NCI-H82 (cell line): Measurements from ENCODE around the gene IL1RAPL1.
A peak's percentile ranks its signal among the peaks of the same experiment; 100 is the strongest.

Experiments
- DNase-seq: peaks from one replicate; lab custom pipeline; 2025; lab: John Stamatoyannopoulos, UW

Gene IL1RAPL1

DNA sequence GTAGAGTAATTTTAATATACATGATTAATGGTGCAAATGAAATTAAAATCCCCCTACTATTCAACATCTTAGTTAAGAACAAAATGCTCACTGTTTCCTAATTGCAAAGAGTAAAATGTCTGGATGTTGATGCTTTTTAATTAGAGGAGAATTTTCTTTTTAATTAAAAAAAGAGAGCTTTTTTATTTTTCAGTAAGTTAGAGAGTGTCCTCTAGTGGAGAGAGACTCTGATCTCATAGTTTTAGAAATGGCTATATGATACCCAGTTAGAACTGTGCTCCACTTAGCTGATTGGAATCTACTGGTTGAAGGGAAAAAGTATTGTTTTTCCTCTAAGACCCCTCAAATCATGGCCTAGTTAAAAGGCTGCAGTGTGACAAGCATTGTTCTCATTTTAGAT lies 1316.1 kb downstream of the IL1RAPL1 start:
- no peak for DNase-seq

DNA sequence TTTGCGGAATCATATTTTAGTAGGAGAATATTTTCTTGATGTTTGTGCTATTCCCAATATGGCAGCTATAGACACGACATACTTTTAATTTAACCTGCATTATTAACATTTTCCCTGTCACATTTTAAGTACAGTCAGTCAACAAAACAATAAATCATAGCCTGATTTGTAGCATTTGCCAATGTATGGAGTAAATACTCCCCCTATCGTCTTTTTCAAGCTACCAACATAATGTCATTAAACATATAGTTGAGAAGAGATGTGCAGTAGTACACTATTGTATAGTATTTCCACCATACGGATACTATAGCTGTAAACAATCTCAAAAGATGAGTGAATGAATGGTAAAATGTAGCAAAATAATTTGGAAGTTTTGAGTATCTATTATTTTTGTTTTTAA lies 1324.4 kb downstream of the IL1RAPL1 start:
- DNase-seq: peak; percentile 0

DNA sequence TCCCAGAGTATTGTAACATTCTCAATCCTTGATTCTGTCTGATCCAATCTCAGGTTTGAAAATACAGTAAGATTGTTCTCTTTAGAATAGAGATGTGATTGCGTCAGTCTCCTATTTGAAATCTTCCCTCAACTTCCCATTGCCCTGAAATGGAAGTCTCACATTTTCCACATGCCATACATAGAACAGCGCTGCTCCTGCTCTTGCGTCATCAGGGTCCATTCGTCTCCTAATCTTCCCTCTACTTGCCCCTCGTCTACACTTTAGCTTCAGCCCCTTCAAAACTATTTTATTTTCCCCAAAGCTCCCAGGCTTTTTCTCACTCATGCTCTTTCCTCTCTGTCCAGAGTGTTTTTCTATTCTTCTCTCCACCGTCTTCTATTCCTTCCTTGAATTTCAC lies 1326.4 kb downstream of the IL1RAPL1 start:
- DNase-seq: no peak

DNA sequence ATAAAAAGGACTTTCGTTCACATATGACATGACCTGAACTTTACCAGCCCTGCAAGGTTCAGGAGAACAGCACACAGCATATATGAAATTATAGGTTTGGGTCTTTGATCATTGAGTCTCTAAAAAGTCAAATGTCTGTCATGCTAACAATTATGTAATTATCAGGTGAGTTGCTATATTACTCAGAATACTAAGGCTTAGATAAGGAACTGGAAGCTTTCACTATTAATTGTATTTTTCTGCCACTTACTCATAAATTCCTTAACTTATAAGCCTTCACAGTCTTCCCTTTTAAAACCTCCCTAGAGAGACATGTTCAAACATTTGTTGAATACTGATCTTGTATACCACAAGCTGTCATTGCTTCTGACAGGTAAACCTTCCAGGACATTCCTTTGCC lies 1335.4 kb downstream of the IL1RAPL1 start:
- DNase-seq: no peak

DNA sequence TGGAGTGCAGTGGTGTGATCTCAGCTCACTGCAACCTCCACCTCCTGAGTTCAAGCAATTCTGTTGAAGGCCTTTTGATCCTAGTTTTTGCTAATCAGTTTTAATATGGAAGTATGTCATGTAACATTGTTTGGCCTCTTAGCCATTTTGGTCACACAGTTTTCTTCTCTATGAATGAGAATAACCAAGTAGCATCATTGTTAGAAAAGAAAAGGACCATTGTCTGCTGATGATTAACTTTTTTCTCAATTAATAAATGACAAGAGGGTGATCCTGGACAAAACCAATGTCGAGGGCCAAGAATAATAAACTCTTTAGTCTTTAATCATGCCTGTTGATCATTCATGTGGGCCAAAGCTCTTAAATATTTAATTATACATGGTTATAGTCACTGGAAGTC lies 1338.8 kb downstream of the IL1RAPL1 start:
- DNase-seq: no peak

DNA sequence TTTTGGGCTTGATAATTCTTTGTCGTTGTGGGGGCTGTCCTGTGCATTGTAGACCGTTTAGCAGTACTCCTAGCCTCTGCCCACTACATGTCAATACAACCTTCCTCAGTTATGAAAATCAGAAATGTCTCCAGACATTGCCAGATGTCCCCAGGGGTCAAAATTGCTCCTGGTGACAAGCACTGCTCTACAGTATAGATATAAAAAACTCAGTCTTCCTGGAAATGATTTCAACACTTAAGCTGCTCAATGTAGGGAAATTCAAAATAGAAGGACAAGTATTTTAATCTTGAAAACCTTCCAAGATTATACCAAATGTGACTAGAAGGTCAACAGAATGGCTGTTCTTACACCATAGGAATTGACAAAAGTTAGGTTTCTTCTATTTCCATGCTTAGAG lies 1339.4 kb downstream of the IL1RAPL1 start:
- no peak for DNase-seq

DNA sequence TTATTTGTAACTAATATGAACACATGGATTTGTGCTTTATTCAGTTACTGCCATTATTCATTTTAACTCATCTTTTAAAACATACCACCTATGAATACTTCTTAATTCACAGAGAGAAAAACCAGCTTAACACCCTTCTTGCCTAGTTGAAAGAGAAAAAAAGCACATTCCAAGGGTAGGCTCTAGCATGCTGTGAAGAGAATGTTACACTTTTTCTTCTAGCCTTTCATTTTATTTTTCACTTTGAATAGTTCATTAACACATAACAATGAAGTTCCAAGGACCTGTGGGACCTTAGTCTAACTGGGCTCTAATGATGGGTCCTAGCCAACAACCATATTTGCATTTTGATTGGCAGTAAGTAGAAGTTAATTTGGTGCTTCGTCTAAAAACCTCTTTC lies 1348.2 kb downstream of the IL1RAPL1 start:
- no peak for DNase-seq

DNA sequence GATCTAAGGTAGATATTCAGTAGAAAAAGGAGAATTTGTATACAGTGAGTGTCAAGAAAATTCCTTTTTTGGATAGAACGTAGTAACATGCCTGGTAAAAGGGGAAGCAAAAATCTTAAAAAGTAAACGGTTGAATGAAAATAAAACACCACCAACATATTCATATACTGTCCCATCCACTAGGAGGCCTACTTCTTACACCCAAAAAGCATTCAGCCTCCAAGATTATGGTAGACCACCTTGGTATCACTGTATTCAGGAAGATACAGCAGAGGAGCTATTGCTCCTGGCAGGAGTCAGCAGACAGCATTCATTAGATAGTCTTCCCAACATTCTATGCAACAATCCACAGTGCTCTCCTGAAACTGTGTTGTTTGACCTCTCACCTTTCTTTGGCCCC lies 1353.5 kb downstream of the IL1RAPL1 start:
- no peak for DNase-seq

DNA sequence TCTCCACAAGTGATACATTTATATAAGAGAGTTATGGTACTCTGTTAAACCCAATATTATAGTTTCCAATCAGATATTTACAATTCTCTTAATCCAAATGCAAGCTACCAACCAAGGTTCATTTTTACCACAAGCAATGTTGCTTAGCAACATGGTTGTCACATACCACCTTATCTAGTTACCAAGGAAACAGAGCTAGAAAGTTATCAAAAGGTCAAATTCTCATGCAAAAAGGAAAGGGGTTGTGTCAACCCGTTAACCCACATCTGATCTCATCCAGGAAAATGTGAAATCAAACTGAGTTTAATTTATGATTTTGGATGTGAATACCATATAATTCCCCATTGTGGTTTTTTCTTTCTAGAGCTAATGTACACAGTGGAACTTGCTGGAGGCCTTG lies 1354.0 kb downstream of the IL1RAPL1 start:
- no peak for DNase-seq

DNA sequence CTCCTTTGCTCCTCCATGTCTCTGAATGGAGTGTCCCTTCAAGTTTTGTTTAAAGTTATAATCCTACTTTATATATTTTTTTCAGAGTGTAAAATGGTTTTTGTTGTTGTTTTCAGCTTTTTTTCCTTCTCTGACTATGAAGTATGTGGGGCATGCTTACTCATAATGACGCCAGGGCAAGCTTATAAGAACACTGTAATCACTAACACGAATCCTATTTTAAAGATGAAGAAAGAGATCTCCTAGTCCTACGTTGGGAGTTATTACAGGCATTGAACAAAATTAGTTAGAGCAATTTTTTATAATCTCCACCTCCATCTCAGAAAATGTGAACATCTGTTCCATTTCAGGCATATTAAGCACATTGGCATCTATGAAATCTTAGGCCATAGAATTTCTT lies 1360.0 kb downstream of the IL1RAPL1 start:
- no peak for DNase-seq

DNA sequence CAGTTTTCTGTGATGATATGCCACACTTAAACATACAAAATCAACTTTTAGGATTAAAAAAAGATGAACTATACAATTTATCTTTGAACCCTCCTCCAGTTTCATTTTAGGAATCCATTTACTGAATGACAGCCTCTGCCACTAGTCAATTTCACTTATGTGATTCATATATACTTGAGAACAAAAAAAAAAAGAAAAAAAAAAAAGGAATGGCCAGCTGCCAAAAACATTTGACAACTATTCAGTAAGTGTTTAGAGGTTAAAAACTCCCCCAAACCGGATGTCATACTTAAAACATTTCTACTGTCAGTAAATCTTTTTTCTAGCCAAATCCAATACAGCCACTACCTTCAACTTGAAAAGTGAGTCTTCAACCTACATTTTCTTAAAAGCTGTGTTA lies 1361.4 kb downstream of the IL1RAPL1 start:
- no peak for DNase-seq

DNA sequence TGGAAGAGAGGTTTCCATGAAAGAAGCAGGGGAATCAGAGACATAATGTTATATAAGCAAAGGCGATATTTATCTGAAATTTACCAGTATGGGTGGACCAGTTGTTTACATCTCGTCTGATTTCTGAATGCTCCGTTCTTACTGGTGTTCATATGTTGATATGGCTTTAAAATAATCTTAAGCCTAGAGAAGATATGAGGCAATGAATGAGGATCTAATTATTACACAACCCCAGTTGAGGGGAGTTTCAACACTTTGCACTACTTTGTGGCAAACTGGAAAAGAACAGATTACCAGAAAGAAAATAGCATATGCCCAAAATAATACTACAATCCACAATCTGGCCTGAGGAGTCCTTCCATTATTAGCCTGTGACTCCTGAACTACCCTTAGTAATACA lies 1364.8 kb downstream of the IL1RAPL1 start:
- no peak for DNase-seq

DNA sequence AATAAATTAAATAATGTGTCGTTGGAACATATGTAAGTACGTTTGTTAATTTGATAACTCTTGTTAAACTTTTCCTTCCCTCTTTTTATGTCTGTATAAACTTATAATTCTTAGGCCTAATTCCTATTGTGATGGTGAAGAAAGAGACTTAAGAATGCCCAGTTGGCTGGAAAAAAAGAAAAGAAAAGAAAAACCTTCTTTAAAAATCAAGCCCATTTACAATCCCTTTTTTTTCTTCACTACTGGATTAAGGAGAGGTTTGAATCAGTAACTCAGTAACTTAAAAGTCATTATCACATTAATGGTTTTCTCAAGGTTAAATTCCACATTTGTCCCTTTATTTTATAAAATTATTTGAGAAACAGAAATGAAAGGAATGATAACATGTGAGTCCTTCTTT lies 1374.8 kb downstream of the IL1RAPL1 start:
- DNase-seq: no peak

DNA sequence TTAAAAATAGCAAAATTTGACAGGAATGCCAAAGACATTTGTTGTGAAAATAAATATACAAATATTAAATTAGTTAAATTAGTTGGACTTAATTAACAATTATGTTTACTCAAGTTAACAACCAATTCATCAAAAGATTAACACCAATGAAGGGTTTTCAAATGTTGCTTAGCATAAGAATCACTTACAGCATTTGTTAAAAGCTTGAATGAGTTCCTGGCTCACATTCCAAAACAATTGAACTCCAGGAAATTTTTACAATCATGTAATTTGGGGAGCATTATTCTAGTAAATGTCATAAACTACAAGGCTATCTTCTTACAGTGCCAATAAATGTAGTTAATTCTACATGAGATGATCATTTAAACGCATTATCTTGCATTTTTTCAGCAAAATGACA lies 1378.4 kb downstream of the IL1RAPL1 start:
- no peak for DNase-seq

DNA sequence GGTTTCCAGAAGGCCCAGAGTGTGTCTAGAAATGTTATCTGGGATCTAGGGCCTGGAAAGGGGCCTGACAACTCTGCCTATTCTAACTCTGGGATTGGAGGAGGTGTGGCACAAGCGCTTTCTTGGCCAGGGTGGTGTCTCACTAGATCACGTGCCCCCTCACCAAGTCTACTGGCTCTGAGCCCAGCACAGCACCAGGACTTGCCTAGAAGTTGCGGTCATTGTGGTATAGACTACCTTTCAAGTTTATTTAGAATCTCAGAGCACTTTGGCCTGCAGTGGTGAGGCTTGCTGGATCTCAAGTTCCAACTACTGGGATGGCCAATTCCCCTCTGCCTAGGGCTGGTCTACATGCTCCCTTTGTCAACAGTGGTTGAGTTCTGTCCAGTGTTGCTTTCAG lies 1404.8 kb downstream of the IL1RAPL1 start:
- DNase-seq: no peak

DNA sequence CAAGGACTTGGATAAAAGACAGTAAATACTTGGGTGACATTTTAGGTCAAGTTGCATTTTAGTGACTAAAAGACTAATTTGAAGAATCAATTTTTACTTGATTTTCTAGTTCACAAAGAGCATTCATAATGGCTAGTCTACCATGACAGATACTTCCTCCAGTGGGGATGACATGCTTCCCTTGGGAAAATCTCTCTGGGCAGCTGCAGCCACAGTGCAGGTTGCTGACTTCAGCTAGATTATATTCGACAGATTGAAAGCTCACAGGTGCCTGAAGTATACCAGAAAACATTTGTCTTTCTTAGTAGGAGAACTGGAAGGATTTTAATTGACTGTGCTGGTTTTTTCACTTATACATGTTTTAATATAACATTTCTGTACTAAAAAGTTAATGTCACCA lies 1418.6 kb downstream of the IL1RAPL1 start:
- DNase-seq: no peak
